GM19463 (cell line): ENCODE results near the gene RBL1.
A peak's percentile ranks its signal among the peaks of the same experiment; 100 is the strongest.
"Not testable (repeated sequence)": the region's sequence is repeated elsewhere in the genome, so short reads cannot be mapped to it uniquely, and the experiment has no call there.

Experiments
- ATAC-seq: cut with Tn5 transposase; IDR thresholded peaks from one replicate; pipeline ENCODE4 v1.9.1; 2021; ENCODE audit warnings: mild to moderate bottlenecking, moderate library complexity; ENCODE audit not compliant: unreplicated experiment

Gene RBL1

GRCh38 chr20:37075932-37076685 is 19.7 kb downstream of the RBL1 start:
- ATAC-seq, result no peak

GRCh38 chr20:37072293-37073196 is 23.3 kb downstream of the RBL1 start:
- ATAC-seq, result no peak

GRCh38 chr20:37071481-37071911 is 24.3 kb downstream of the RBL1 start:
- no peak for ATAC-seq

- not testable (repeated sequence) for ATAC-seq
These were observed 26.2 kb downstream of the RBL1 start for GRCh38 chr20:37069563-37069962.

GRCh38 chr20:37066168-37066567 is 29.6 kb downstream of the RBL1 start:
- ATAC-seq, result no peak

- ATAC-seq, result no peak
These were observed 40.5 kb downstream of the RBL1 start for GRCh38 chr20:37055276-37055675.

GRCh38 chr20:37053230-37053950 is 42.4 kb downstream of the RBL1 start:
- ATAC-seq, result no peak

- ATAC-seq, result peak; percentile 51
These were observed 52.5 kb downstream of the RBL1 start for GRCh38 chr20:37042986-37043972.

- not testable (repeated sequence) for ATAC-seq
These were observed 56.4 kb downstream of the RBL1 start for GRCh38 chr20:37039366-37039765.

GRCh38 chr20:37032077-37032476 is 63.7 kb downstream of the RBL1 start:
- ATAC-seq, result no peak

- ATAC-seq, result no peak
These were observed 75.2 kb downstream of the RBL1 start for GRCh38 chr20:37020636-37021035.

GRCh38 chr20:37012631-37013030 is 83.2 kb downstream of the RBL1 start:
- ATAC-seq, result not testable (repeated sequence)

GRCh38 chr20:37011858-37012257 is 83.9 kb downstream of the RBL1 start:
- not testable (repeated sequence) for ATAC-seq

- ATAC-seq, result no peak
These were observed 84.7 kb downstream of the RBL1 start for GRCh38 chr20:37011147-37011546.

GRCh38 chr20:37007898-37008649 is 87.7 kb downstream of the RBL1 start:
- no peak for ATAC-seq

- not testable (repeated sequence) for ATAC-seq
These were observed 90.5 kb downstream of the RBL1 start for GRCh38 chr20:37005062-37005942.

- ATAC-seq, result not testable (repeated sequence)
These were observed 94.2 kb downstream of the RBL1 start for GRCh38 chr20:37001634-37002033.

GRCh38 chr20:37000171-37000570 is 95.6 kb downstream of the RBL1 start:
- not testable (repeated sequence) for ATAC-seq
